ENCODE data around the gene PIEZO2.
"Not testable (repeated sequence)": the region's sequence is repeated elsewhere in the genome, so short reads cannot be mapped to it uniquely, and the experiment has no call there.

The PIEZO2 gene

DNA sequence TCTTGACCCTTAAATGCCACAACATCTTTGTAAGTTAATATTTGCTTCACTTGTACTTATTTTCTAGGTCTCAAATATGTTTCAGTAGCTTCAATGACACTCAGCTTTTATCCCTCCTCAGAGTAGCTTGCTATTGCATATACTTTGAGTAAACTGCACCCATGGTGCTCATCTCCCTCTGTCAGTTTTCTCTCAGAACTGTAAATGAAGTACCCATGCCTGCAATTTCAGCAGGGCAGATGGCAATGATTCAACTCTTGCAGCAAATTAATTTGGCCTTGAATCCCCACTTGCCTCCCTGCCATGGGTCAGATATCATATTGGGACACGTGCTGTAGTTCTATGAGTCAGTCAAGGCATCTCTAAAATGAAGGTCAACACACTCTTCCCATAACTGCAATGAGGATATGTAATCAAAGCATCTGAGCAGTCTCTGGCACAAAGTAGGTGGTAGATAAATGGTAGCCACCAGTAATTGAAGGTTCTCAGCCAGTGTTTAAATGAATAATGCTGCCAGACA lies 225.8 kb downstream of the PIEZO2 start:
- no peaks in the 10 kb centered on the region for H3K9me3 ChIP-seq (ENCODE audit: control insufficient read depth, insufficient read depth, low read length)
- DNase-seq (ENCODE audit: low read depth, low spot score) = no peak
- no peak overlapping the region for H3K27ac ChIP-seq (ENCODE audit: low read length)
- no peaks in the 10 kb centered on the region for H3K36me3 ChIP-seq (ENCODE audit: control insufficient read depth, insufficient read depth, low read length)
- H3K4me1 ChIP-seq (ENCODE audit: control insufficient read depth, insufficient read depth, low read length) = no peaks in the 10 kb centered on the region
- no peak overlapping the region for H3K4me3 ChIP-seq (ENCODE audit: low read length)
- no CpG with 5 or more reads among the region's 1 CpG for whole genome bisulfite sequencing (ENCODE audit: insufficient coverage, insufficient read length)
- no peaks in the 10 kb centered on the region for H3K27me3 ChIP-seq (ENCODE audit: control insufficient read depth, insufficient read depth, low read length)

DNA sequence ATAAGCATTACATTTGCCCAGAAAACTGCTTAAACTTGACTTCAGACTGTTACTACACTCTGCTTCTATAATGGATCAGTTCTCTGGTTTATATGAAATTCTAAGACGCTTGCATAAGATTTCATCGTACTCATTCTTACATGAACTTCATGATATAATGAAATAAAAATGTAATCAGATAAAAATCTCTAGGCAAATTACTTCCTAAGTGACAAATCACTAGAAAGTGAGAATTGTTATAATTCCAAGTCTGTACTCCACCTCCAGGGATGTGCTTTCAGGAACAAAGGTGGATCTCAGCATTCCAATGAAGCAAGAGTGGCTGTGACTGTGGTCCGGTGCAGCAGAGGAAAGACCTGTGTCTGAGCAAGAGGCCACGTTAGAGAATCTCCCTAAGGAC lies 226.2 kb downstream of the PIEZO2 start:
- Histone ChIP-seq H3K36me3 (ENCODE audit: control insufficient read depth, insufficient read depth, low read length) (no peaks in the 10 kb centered on the region), H3K27ac (ENCODE audit: low read length) (no peak overlapping the region), H3K27me3 (ENCODE audit: control insufficient read depth, insufficient read depth, low read length) (no peaks in the 10 kb centered on the region), H3K4me1 (ENCODE audit: control insufficient read depth, insufficient read depth, low read length) (no peaks in the 10 kb centered on the region), H3K9me3 (ENCODE audit: control insufficient read depth, insufficient read depth, low read length) (no peaks in the 10 kb centered on the region), H3K4me3 (ENCODE audit: low read length) (no peak overlapping the region)
- no CpG with 5 or more reads among the region's 4 CpGs for WGBS (ENCODE audit: insufficient coverage, insufficient read length)
- DNase-seq (ENCODE audit: low read depth, low spot score) = no peak

DNA sequence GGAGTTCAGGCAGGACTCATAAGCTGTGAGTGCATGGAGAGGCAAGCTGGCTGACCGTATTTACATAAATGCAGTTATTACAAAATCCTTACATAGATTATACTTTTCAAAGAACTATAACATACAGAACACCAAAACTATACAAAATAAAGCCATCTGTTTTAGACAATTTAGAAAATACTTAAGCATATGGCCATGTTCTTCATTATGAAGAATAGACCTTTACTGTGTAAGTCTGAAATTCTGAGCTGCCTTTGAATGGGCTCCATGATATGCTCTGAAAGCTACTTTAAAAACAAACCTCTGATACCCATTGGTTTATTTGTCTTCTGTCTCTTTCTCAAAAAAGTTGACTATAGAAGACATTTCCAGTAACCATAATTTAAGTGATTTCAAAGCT lies 226.7 kb downstream of the PIEZO2 start:
- H3K4me1 ChIP-seq (ENCODE audit: control insufficient read depth, insufficient read depth, low read length); DNase-seq (ENCODE audit: low read depth, low spot score); H3K27ac ChIP-seq (ENCODE audit: low read length); H3K9me3 ChIP-seq (ENCODE audit: control insufficient read depth, insufficient read depth, low read length); H3K27me3 ChIP-seq (ENCODE audit: control insufficient read depth, insufficient read depth, low read length); H3K4me3 ChIP-seq (ENCODE audit: low read length); H3K36me3 ChIP-seq (ENCODE audit: control insufficient read depth, insufficient read depth, low read length): not testable (repeated sequence)
- no CpG with 5 or more reads among the region's 1 CpG for WGBS (ENCODE audit: insufficient coverage, insufficient read length)

DNA sequence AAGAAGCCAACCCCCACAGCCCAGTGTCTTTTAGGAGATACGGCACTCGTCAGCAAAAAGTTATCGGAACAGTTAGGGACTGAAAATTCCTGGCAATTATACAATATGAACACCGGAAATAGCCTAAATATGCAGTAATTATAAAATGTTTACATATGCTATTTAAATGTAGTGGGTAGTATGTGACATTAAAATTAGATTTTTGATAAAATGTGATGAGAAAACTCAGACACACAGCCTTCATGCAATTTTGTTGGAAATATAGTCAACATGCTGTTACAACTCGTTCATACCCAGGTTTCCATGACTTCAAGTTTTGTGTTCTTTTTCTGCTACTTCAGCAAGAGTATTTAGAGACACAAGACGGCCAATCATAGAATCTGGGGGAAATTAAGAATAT lies 229.1 kb downstream of the PIEZO2 start:
- H3K4me3 ChIP-seq (ENCODE audit: low read length); H3K27ac ChIP-seq (ENCODE audit: low read length); DNase-seq (ENCODE audit: low read depth, low spot score); H3K36me3 ChIP-seq (ENCODE audit: control insufficient read depth, insufficient read depth, low read length); H3K9me3 ChIP-seq (ENCODE audit: control insufficient read depth, insufficient read depth, low read length); H3K27me3 ChIP-seq (ENCODE audit: control insufficient read depth, insufficient read depth, low read length); H3K4me1 ChIP-seq (ENCODE audit: control insufficient read depth, insufficient read depth, low read length): not testable (repeated sequence)
- WGBS (ENCODE audit: insufficient coverage, insufficient read length) = no CpG with 5 or more reads among the region's 6 CpGs

DNA sequence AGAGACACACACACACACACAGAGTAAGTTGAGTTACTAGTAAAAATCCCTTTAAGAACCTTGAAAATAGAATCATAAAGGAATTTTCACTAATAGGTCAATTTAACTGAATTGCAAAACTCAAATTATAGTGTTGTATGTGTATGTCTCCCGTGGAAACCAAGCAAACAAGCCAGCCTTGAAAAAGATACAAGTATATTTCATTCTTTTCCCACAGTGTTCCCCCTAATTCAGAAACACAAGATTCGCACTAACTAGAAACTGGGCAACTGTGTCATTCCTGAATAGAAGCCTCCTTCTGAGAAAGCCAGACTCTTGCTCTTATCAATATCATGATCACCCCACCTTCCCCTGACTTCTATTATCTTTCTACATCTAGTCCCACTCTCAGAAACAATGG lies 229.5 kb downstream of the PIEZO2 start:
- no peak overlapping the region for H3K4me3 ChIP-seq (ENCODE audit: low read length)
- no peaks in the 10 kb centered on the region for H3K9me3 ChIP-seq (ENCODE audit: control insufficient read depth, insufficient read depth, low read length)
- WGBS (ENCODE audit: insufficient coverage, insufficient read length) = no CpG with 5 or more reads among the region's 2 CpGs
- H3K27me3 ChIP-seq (ENCODE audit: control insufficient read depth, insufficient read depth, low read length) = no peaks in the 10 kb centered on the region
- no peaks in the 10 kb centered on the region for H3K36me3 ChIP-seq (ENCODE audit: control insufficient read depth, insufficient read depth, low read length)
- no peaks in the 10 kb centered on the region for H3K4me1 ChIP-seq (ENCODE audit: control insufficient read depth, insufficient read depth, low read length)
- no peak overlapping the region for H3K27ac ChIP-seq (ENCODE audit: low read length)
- DNase-seq (ENCODE audit: low read depth, low spot score) = no peak

DNA sequence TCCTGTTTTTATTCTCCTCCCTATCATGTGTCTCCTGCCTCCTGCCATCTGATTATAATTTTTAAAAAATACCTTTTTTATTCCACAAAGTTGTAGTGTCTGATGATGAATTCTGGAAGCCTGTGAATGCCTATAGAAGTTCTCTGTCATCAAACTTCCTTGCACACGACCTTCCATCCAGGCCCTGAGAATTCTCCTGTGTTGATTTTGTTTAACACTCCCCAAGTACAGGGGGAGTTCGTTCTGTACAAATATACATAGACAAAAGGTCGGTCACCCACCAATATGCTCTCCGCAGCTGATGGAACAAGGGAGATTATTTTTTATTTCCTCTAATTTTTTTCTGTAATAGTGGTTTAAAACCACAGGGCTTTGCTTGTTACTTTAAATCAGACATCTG lies 232.5 kb downstream of the PIEZO2 start:
- Histone ChIP-seq H3K27ac (ENCODE audit: low read length) (no peak overlapping the region), H3K4me3 (ENCODE audit: low read length) (no peak overlapping the region), H3K9me3 (ENCODE audit: control insufficient read depth, insufficient read depth, low read length) (no peaks in the 10 kb centered on the region), H3K27me3 (ENCODE audit: control insufficient read depth, insufficient read depth, low read length) (no peaks in the 10 kb centered on the region), H3K36me3 (ENCODE audit: control insufficient read depth, insufficient read depth, low read length) (no peaks in the 10 kb centered on the region), H3K4me1 (ENCODE audit: control insufficient read depth, insufficient read depth, low read length) (no peaks in the 10 kb centered on the region)
- no peak for DNase-seq (ENCODE audit: low read depth, low spot score)
- no CpG with 5 or more reads among the region's 4 CpGs for WGBS (ENCODE audit: insufficient coverage, insufficient read length)

DNA sequence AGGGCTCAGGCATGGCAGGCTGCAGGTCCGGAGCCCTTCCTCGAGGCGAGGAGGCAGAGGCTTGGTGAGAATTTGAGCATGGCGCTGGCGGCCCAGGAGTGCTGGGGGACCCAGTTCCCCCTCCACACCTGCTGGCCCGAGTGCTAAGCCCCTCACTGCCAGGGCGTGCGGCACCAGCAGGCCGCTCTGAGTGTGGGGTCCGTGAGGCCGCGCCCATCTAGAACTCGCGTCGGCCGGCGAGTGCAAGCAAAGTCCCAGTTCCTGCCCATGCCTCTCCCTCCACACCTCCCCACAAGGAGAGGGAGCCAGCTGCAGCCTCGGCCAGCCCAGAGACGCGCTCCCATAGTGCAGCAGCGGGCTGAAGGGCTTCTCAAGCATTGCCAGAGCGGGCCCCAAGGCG lies 233.0 kb downstream of the PIEZO2 start:
- Histone ChIP-seq H3K27ac (ENCODE audit: low read length) (no peak overlapping the region), H3K4me3 (ENCODE audit: low read length) (no peak overlapping the region), H3K36me3 (ENCODE audit: control insufficient read depth, insufficient read depth, low read length) (no peaks in the 10 kb centered on the region), H3K4me1 (ENCODE audit: control insufficient read depth, insufficient read depth, low read length) (no peaks in the 10 kb centered on the region), H3K9me3 (ENCODE audit: control insufficient read depth, insufficient read depth, low read length) (no peaks in the 10 kb centered on the region), H3K27me3 (ENCODE audit: control insufficient read depth, insufficient read depth, low read length) (no peaks in the 10 kb centered on the region)
- WGBS (ENCODE audit: insufficient coverage, insufficient read length) = no CpG with 5 or more reads among the region's 23 CpGs
- no peak for DNase-seq (ENCODE audit: low read depth, low spot score)

DNA sequence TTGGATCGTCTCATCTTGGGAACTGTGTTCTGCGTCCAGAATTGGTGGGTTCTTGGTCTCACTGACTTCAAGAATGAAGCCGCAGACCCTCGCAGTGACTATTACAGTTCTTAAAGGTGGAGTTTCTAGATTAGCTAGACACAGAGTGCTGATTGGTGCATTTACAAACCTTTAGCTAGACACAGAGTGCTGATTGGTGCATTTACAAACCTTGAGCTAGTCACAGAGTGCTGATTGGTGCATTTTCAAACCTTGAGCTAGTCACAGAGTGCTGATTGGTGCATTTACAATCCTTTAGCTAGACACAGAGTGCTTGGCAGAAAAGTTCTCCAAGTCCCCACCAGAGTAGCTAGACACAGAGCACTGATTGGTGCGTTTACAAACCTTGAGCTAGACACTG lies 233.6 kb downstream of the PIEZO2 start:
- H3K36me3 ChIP-seq (ENCODE audit: control insufficient read depth, insufficient read depth, low read length); H3K27ac ChIP-seq (ENCODE audit: low read length); H3K9me3 ChIP-seq (ENCODE audit: control insufficient read depth, insufficient read depth, low read length); H3K27me3 ChIP-seq (ENCODE audit: control insufficient read depth, insufficient read depth, low read length); DNase-seq (ENCODE audit: low read depth, low spot score); H3K4me3 ChIP-seq (ENCODE audit: low read length); H3K4me1 ChIP-seq (ENCODE audit: control insufficient read depth, insufficient read depth, low read length): not testable (repeated sequence)
- no CpG with 5 or more reads among the region's 5 CpGs for WGBS (ENCODE audit: insufficient coverage, insufficient read length)

DNA sequence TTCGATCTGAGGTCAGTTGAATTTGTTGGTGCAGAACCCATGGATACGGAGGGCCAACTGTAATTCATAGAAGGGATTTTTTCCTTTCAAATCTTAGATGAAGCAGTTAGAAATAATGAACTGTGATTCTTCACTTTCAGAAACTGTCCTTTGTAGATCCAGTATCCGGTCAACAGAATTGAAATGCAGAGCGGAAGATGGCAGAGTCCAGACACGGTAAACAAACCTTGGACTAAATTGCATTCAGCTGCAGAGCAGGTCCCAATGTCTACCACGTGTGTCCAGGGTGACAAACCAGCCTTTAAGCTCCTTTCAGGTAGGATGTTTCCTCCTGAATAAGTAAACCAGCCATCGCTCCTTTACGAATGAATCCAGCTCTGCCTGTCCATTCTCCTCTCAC lies 234.8 kb downstream of the PIEZO2 start:
- no CpG with 5 or more reads among the region's 8 CpGs for WGBS (ENCODE audit: insufficient coverage, insufficient read length)
- H3K4me1 ChIP-seq (ENCODE audit: control insufficient read depth, insufficient read depth, low read length); H3K27ac ChIP-seq (ENCODE audit: low read length); H3K9me3 ChIP-seq (ENCODE audit: control insufficient read depth, insufficient read depth, low read length); H3K4me3 ChIP-seq (ENCODE audit: low read length); H3K36me3 ChIP-seq (ENCODE audit: control insufficient read depth, insufficient read depth, low read length); DNase-seq (ENCODE audit: low read depth, low spot score); H3K27me3 ChIP-seq (ENCODE audit: control insufficient read depth, insufficient read depth, low read length): not testable (repeated sequence)

DNA sequence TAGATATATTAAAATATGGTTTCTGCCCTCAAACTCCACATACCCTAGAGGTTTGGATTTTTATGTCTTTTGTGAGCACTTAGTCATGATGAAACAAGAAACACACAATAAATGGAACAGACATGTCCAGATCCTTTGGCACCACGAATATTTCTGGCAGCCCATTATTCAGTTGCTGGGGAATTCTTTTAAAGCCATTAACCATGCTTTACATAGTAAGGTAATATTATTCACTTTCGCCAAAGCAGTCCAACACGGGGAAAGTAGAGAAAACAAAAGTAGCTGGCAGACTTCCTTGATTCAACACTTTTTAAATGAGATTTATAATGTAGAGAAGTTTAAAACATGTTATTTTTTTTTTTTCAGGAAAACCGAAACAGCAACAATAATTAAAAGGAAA lies 235.4 kb downstream of the PIEZO2 start:
- no peaks in the 10 kb centered on the region for H3K4me1 ChIP-seq (ENCODE audit: control insufficient read depth, insufficient read depth, low read length)
- no peak overlapping the region for H3K27ac ChIP-seq (ENCODE audit: low read length)
- H3K36me3 ChIP-seq (ENCODE audit: control insufficient read depth, insufficient read depth, low read length) = no peaks in the 10 kb centered on the region
- H3K9me3 ChIP-seq (ENCODE audit: control insufficient read depth, insufficient read depth, low read length) = no peaks in the 10 kb centered on the region
- no peak overlapping the region for H3K4me3 ChIP-seq (ENCODE audit: low read length)
- WGBS (ENCODE audit: insufficient coverage, insufficient read length) = no CpG with 5 or more reads among the region's 4 CpGs
- no peaks in the 10 kb centered on the region for H3K27me3 ChIP-seq (ENCODE audit: control insufficient read depth, insufficient read depth, low read length)
- DNase-seq (ENCODE audit: low read depth, low spot score) = no peak

DNA sequence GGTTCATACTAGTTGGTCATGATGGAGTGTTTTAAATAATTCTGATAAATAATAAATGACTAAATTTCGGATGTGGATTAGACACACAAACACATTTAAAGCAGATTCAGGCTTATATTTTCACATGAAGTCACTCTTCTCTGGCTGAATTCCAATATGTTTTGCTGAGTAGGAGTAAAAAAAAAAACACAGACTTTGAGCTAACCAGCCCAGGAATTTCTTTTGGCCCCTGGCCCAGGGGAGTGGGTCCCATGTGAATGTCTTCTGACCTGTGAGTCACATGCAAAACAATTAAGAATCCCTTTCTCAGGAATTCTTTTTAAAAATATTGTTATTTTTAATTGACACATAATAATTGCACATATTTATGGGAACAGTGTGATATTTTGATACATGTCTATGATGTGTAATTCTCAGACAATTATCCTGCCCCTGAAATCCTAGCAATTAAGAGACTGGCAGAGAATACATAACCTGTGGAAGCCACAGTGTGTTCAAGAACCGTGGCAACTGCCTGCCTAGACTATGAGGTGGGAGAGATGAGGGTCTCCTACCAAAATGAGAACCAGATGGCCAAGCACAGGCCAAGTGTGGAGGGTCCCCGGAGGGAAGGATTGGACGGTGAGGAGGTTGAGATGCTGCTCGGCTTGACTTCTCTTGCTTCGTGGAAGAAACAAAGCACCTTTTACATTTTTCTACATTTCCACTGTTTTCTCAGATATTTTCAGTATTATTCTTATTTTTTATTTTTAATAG lies 236.4 kb downstream of the PIEZO2 start:
- WGBS (ENCODE audit: insufficient coverage, insufficient read length) = no CpG with 5 or more reads among the region's 6 CpGs
- no peaks in the 10 kb centered on the region for H3K4me1 ChIP-seq (ENCODE audit: control insufficient read depth, insufficient read depth, low read length)

More for the DNA sequence above, 236.4 kb downstream of the PIEZO2 start:
- Histone ChIP-seq H3K27me3 (ENCODE audit: control insufficient read depth, insufficient read depth, low read length) (no peaks in the 10 kb centered on the region), H3K4me3 (ENCODE audit: low read length) (no peak overlapping the region), H3K36me3 (ENCODE audit: control insufficient read depth, insufficient read depth, low read length) (no peaks in the 10 kb centered on the region), H3K27ac (ENCODE audit: low read length) (no peak overlapping the region), H3K9me3 (ENCODE audit: control insufficient read depth, insufficient read depth, low read length) (no peaks in the 10 kb centered on the region)
- no peak for DNase-seq (ENCODE audit: low read depth, low spot score)

Data from iPS DF 6.9 (cell line).